ENCODE results near the gene CST3.

GRCh38 chr20:23634985-23635767, 2.6 kb downstream of the CST3 start:
- TF ChIP-seq CTCF (IDR thresholded peaks at IDR 0.05) (no peak), POLR2A (IDR thresholded peaks at IDR 0.05; ENCODE audit: low read depth) (no peak), EP300 (IDR thresholded peaks at IDR 0.05) (peak; percentile 47)
